Transverse colon (tissue), 4 donors: ENCODE results near the gene ELK3. TPM values are rescaled to one million over a fixed set of nuclear protein-coding genes. Genes with fewer than 3 reads are reported as not detected.

ENCODE experiments used
- DNase-seq: peaks from one replicate; pipeline ENCODE4 v3.0.0-alpha.2; 2019
- H3K27ac ChIP-seq, 4 donors: fragments of 200-600 bp; sonication (generic); 2 replicates each; pipeline ENCODE4 v1.5.1; 2016 to 2018; ENCODE audit warnings: inconsistent platforms in 4 of 4
- H3K27me3 ChIP-seq: fragments of 200-600 bp; sonication (generic); 2 replicates; pipeline ENCODE4 v1.5.1; 2017; ENCODE audit warnings: inconsistent platforms
- H3K36me3 ChIP-seq, 4 donors: fragments of 200-600 bp; sonication (generic); 2 replicates each; pipeline ENCODE4 v1.5.1; 2017 to 2019; ENCODE audit warnings: inconsistent platforms in 4 of 4
- H3K4me1 ChIP-seq, 4 donors: fragments of 200-600 bp; sonication (generic); 2 replicates each; pipeline ENCODE4 v1.5.1; 2017 to 2020; ENCODE audit warnings: inconsistent platforms in 4 of 4
- H3K4me3 ChIP-seq, 4 donors: fragments of 200-600 bp; sonication (generic); 1 replicate in 1 of 4; 2 replicates in 3 of 4; pipeline versions ENCODE4 v1.5.1 to v1.6.1; 2017 to 2019; ENCODE audit warnings: inconsistent platforms in 4 of 4
- H3K9me3 ChIP-seq, 2 donors: fragments of 200-600 bp; sonication (generic); 2 replicates each; pipeline ENCODE4 v1.5.1; 2017 to 2019; ENCODE audit warnings: inconsistent platforms in 2 of 2
- EP300 ChIP-seq: sonication (generic); formaldehyde crosslinking; IDR thresholded peaks from one replicate; pipeline ENCODE4 v1.6.1; 2017; ENCODE audit warnings: antibody characterized with exemption, low read depth
- POLR2A ChIP-seq: fragments of 450-650 bp; IDR thresholded peaks from one replicate; pipeline ENCODE4 v1.6.1; 2016; ENCODE audit warnings: antibody characterized with exemption, mild to moderate bottlenecking, moderate library complexity
- POLR2AphosphoS5 ChIP-seq, 3 donors: sonication (generic); formaldehyde crosslinking; IDR thresholded peaks; one replicate each; pipeline ENCODE4 v1.6.1; 2016; ENCODE audit warnings: antibody characterized with exemption in 3 of 3
- WGBS, 2 donors: methylation state at CpG; one replicate each; pipeline ENCODE4 v1.1.5; 2018; ENCODE audit warnings: low coverage in 1 of 2; 5-methylcytosine and 5-hydroxymethylcytosine counted together
- in situ Hi-C, 4 donors: fragments of 200-750 bp; cut with MboI; loops; one replicate each; pipeline versions ENCODE4 v1.15.0 to v1.15.1; 2017; ENCODE audit warnings: low sequenced_read_pairs in 3 of 4, low pct_ligation_motif_present in 1 of 4, low pct_unique_long_range_greater_than_20kb in 1 of 4
- intact Hi-C: fragments of 100-400 bp; cut with DNase I; formaldehyde crosslinking; loops from one replicate; pipeline ENCODE4 v1.15.1; 2023; ENCODE audit warnings: low total_unique reads
- total RNA-seq, 4 donors: library from RNA; depleted of rRNA; stranded (reverse); fragments of >200 nt; gene quantifications; one replicate each; pipeline ENCODE4 v1.1.0, GENCODE V29; 2016
- TF ChIP-seq, protein P1 (sequence below), 5 experiments: fragments of 200-600 bp in 3 of 5; fragments of 450-650 bp in 2 of 5; sonication (generic) in 3 of 5; IDR thresholded peaks; 1 replicate in 2 of 5; 2 replicates in 3 of 5; pipeline ENCODE4 v1.5.1; 2016 to 2017; ENCODE audit warnings: antibody characterized with exemption in 5 of 5, inconsistent platforms in 3 of 5, mild to moderate bottlenecking in 2 of 5, moderate library complexity in 1 of 5

ELK3 gene
- total RNA-seq, 4 donors from 2014 or later, result 2.2 to 11.3 (median 5.3) TPM

GRCh38 chr12:96201272-96202227 lies 7.4 kb downstream of the ELK3 start:
- no peak overlapping the region for H3K27ac ChIP-seq
- 95 to 97% methylated on average over 4 to 6 of the region's 6 CpGs for WGBS, 2 donors
- H3K27me3 ChIP-seq, result no peaks in the 10 kb centered on the region
- intact Hi-C loops, result no loop called here
- TF ChIP-seq POLR2A (no peak), POLR2AphosphoS5 (IDR thresholded peaks at IDR 0.05) (no peak), EP300 (no peak)
- TF ChIP-seq, protein P1, sequence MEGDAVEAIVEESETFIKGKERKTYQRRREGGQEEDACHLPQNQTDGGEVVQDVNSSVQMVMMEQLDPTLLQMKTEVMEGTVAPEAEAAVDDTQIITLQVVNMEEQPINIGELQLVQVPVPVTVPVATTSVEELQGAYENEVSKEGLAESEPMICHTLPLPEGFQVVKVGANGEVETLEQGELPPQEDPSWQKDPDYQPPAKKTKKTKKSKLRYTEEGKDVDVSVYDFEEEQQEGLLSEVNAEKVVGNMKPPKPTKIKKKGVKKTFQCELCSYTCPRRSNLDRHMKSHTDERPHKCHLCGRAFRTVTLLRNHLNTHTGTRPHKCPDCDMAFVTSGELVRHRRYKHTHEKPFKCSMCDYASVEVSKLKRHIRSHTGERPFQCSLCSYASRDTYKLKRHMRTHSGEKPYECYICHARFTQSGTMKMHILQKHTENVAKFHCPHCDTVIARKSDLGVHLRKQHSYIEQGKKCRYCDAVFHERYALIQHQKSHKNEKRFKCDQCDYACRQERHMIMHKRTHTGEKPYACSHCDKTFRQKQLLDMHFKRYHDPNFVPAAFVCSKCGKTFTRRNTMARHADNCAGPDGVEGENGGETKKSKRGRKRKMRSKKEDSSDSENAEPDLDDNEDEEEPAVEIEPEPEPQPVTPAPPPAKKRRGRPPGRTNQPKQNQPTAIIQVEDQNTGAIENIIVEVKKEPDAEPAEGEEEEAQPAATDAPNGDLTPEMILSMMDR (IDR thresholded peaks at IDR 0.05), result no peak
- no peaks in the 10 kb centered on the region for H3K9me3 ChIP-seq
- H3K4me1 ChIP-seq, result peaks cover 0 to 28% (median 7%) of the 10 kb centered on the region in 4 donors
- no peak for DNase-seq
- no peaks in the 10 kb centered on the region for H3K36me3 ChIP-seq
- in situ Hi-C loops, result loop anchor here in 2 of 4 donors (25.0 kb wide), 1 partner anchor 311 kb away; no protein-coding TSS in a partner anchor
- no peak overlapping the region for H3K4me3 ChIP-seq

DNA sequence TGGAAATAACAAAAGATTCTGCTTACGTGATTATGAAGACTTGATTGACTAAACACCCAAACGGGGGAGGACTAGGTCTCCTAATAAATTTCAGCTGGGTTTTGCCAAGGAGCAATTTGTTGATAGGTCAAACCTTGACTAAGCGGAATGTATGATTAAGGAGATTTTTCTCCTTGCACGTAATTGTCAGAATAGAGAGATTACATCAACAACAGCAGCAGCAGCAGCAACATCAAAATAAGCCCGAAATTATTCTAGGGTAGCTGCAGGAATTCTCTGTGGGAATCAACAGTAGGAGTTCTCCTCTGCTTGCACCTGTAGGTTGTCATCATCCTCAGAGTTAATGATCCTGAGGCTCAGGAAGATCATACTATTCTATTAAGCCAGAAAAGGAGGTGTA lies 10.2 kb downstream of the ELK3 start:
- H3K27me3 ChIP-seq, result no peaks in the 10 kb centered on the region
- in situ Hi-C loops, result loop anchor here in 2 of 4 donors (25.0 kb wide), 1 partner anchor 308 kb away; no protein-coding TSS in a partner anchor
- H3K36me3 ChIP-seq, result no peaks in the 10 kb centered on the region
- intact Hi-C loops, result no loop called here
- peaks cover 0 to 12% (median 9%) of the 10 kb centered on the region in 4 donors for H3K4me1 ChIP-seq
- no peak for DNase-seq
- TF ChIP-seq POLR2A (no peak), EP300 (no peak), POLR2AphosphoS5 (IDR thresholded peaks at IDR 0.05) (no peak)
- TF ChIP-seq, protein P1 (IDR thresholded peaks at IDR 0.05), result no peak
- H3K27ac ChIP-seq, result no peak overlapping the region
- no peaks in the 10 kb centered on the region for H3K9me3 ChIP-seq
- WGBS, 2 donors, result 83 to 91% methylated on average over 5 of the region's 5 CpGs
- H3K4me3 ChIP-seq, result no peak overlapping the region

GRCh38 chr12:96205908-96206307 lies 11.7 kb downstream of the ELK3 start:
- in situ Hi-C loops, result loop anchor here in 3 of 4 donors (5.0 to 25.0 kb wide), 2 partner anchors 139 to 306 kb away; no protein-coding TSS in a partner anchor
- DNase-seq, result no peak
- no peaks in the 10 kb centered on the region for H3K9me3 ChIP-seq
- no peaks in the 10 kb centered on the region for H3K36me3 ChIP-seq
- no peaks in the 10 kb centered on the region for H3K27me3 ChIP-seq
- WGBS, 2 donors, result 40 to 67% methylated on average over 1 to 3 of the region's 3 CpGs
- TF ChIP-seq POLR2A (no peak), POLR2AphosphoS5 (IDR thresholded peaks at IDR 0.05) (no peak), EP300 (no peak)
- TF ChIP-seq, protein P1 (IDR thresholded peaks at IDR 0.05), result no peak
- H3K4me1 ChIP-seq, result peaks cover 0 to 22% (median 9%) of the 10 kb centered on the region in 4 donors
- no peak overlapping the region for H3K27ac ChIP-seq
- intact Hi-C loops, result no loop called here
- H3K4me3 ChIP-seq, result no peak overlapping the region

DNA sequence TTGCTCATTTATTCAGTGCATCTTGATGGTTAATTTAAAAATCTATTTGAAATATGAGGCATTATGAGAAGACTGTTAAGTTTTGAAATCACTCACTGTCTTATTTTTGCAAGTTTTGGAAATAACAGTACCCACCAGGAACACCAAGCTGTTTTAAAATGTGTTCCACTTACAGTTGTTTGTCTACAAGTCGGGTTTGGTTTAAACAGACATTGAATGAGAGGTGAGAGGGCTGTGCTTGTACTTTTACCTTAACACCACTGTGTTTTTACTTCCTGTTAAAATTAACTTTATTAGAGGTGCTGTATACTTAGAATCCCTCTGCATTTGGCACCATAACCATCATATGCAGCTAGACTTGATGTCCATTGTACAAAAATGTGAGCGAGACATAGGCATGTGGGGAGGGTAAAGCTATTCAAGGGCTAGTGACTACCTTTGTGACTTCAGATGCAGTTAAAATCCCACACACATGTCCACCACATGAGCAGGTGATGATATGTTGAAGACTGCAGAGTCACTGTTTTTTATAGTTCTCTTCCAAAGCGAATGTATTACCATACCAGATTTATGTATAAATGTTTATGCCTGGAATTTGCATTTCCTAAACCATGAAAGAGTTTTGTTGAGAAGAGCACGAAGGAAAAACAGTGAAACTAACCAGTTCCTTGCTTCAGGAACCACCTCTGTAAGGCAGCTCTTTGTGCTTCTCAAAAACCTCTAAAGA lies 12.9 kb downstream of the ELK3 start:
- in situ Hi-C loops (loop anchor here in 3 of 4 donors (5.0 to 25.0 kb wide), 2 partner anchors 140 to 305 kb away; no protein-coding TSS in a partner anchor), intact Hi-C loops (no loop called here)
- H3K36me3 ChIP-seq, result no peaks in the 10 kb centered on the region
- H3K4me1 ChIP-seq, result peaks cover 0 to 31% (median 9%) of the 10 kb centered on the region in 4 donors
- no peak for TF ChIP-seq POLR2A
- DNase-seq, result no peak
- WGBS, 2 donors, result 56 to 65% methylated on average over 4 of the region's 4 CpGs
- H3K27ac ChIP-seq, result peak overlapping the region in 1 of 4 donors; percentile 56
- no peaks in the 10 kb centered on the region for H3K27me3 ChIP-seq
- H3K9me3 ChIP-seq, result no peaks in the 10 kb centered on the region
- H3K4me3 ChIP-seq, result no peak overlapping the region
